Activated naive CD8-positive, alpha-beta T cell (primary cell): ENCODE results near the gene AGPAT3.
A peak's percentile ranks its signal among the peaks of the same experiment; 100 is the strongest.

ENCODE experiments used
- H3K27ac Mint-ChIP-seq: one replicate; pipeline ENCODE4 v1.8.0; 2021; ENCODE audit warnings: mixed read lengths
- H3K27me3 Mint-ChIP-seq: one replicate; pipeline ENCODE4 v1.8.0; 2021; ENCODE audit warnings: mixed read lengths
- H3K36me3 Mint-ChIP-seq: one replicate; pipeline ENCODE4 v1.8.0; 2021; ENCODE audit warnings: mixed read lengths
- H3K4me1 Mint-ChIP-seq: one replicate; pipeline ENCODE4 v1.8.0; 2021; ENCODE audit warnings: low read depth, mixed read lengths
- H3K4me3 Mint-ChIP-seq: one replicate; pipeline ENCODE4 v1.8.0; 2021; ENCODE audit warnings: mild to moderate bottlenecking, mixed read lengths
- H3K9me3 Mint-ChIP-seq: one replicate; pipeline ENCODE4 v1.8.0; 2021; ENCODE audit warnings: low read depth, mixed read lengths

The AGPAT3 gene

GRCh38 chr21:43866659-43867331, 1.8 kb downstream of the AGPAT3 start:
- Mint-ChIP-seq H3K27ac (peak overlapping the region; percentile 85), H3K36me3 (peaks cover 6% of the 10 kb centered on the region), H3K4me3 (peak overlapping the region; percentile 83), H3K27me3 (no peaks in the 10 kb centered on the region), H3K9me3 (no peaks in the 10 kb centered on the region), H3K4me1 (peaks cover 46% of the 10 kb centered on the region)

DNA sequence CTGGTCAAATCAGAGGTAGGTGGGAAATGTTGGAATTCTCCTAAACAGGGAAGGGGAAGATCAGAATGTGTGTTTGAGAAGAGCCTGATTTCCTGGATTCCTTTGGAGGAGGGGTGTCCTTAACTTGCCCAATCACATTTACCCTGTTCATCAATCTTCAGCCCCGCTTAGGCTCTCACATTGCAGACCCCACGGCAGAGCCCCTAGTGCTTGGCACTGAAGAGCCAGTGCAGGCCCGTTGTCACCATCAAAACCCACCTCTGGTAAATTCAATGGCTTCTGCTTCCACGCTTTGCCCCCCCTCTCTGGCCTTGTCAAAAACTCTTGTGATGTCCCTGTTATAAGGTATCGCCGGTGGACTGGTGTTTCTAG, 2.3 kb downstream of the AGPAT3 start:
- Mint-ChIP-seq H3K36me3 (peaks cover 6% of the 10 kb centered on the region), H3K9me3 (no peaks in the 10 kb centered on the region), H3K27me3 (no peaks in the 10 kb centered on the region), H3K27ac (peak overlapping the region; percentile 85), H3K4me3 (peak overlapping the region; percentile 83), H3K4me1 (peaks cover 46% of the 10 kb centered on the region)

GRCh38 chr21:43867948-43868347, 2.9 kb downstream of the AGPAT3 start:
- peaks cover 12% of the 10 kb centered on the region for H3K36me3 Mint-ChIP-seq
- H3K27ac Mint-ChIP-seq: peak overlapping the region; percentile 85
- no peaks in the 10 kb centered on the region for H3K27me3 Mint-ChIP-seq
- H3K9me3 Mint-ChIP-seq: no peaks in the 10 kb centered on the region
- H3K4me3 Mint-ChIP-seq: peak overlapping the region; percentile 83
- H3K4me1 Mint-ChIP-seq: peaks cover 52% of the 10 kb centered on the region

GRCh38 chr21:43868461-43868860, 3.4 kb downstream of the AGPAT3 start:
- peak overlapping the region; percentile 83 for H3K4me3 Mint-ChIP-seq
- H3K4me1 Mint-ChIP-seq: peaks cover 56% of the 10 kb centered on the region
- no peaks in the 10 kb centered on the region for H3K27me3 Mint-ChIP-seq
- H3K36me3 Mint-ChIP-seq: peaks cover 14% of the 10 kb centered on the region
- H3K27ac Mint-ChIP-seq: peak overlapping the region; percentile 29
- no peaks in the 10 kb centered on the region for H3K9me3 Mint-ChIP-seq

GRCh38 chr21:43869486-43870325, 4.7 kb downstream of the AGPAT3 start:
- H3K27ac Mint-ChIP-seq: no peak overlapping the region
- no peak overlapping the region for H3K4me3 Mint-ChIP-seq
- H3K9me3 Mint-ChIP-seq: no peaks in the 10 kb centered on the region
- H3K4me1 Mint-ChIP-seq: peaks cover 66% of the 10 kb centered on the region
- peaks cover 14% of the 10 kb centered on the region for H3K36me3 Mint-ChIP-seq
- no peaks in the 10 kb centered on the region for H3K27me3 Mint-ChIP-seq

GRCh38 chr21:43871487-43871886, 6.5 kb downstream of the AGPAT3 start:
- Mint-ChIP-seq H3K4me3 (no peak overlapping the region), H3K4me1 (peaks cover 72% of the 10 kb centered on the region), H3K9me3 (no peaks in the 10 kb centered on the region), H3K27ac (no peak overlapping the region), H3K36me3 (peaks cover 17% of the 10 kb centered on the region), H3K27me3 (no peaks in the 10 kb centered on the region)

DNA sequence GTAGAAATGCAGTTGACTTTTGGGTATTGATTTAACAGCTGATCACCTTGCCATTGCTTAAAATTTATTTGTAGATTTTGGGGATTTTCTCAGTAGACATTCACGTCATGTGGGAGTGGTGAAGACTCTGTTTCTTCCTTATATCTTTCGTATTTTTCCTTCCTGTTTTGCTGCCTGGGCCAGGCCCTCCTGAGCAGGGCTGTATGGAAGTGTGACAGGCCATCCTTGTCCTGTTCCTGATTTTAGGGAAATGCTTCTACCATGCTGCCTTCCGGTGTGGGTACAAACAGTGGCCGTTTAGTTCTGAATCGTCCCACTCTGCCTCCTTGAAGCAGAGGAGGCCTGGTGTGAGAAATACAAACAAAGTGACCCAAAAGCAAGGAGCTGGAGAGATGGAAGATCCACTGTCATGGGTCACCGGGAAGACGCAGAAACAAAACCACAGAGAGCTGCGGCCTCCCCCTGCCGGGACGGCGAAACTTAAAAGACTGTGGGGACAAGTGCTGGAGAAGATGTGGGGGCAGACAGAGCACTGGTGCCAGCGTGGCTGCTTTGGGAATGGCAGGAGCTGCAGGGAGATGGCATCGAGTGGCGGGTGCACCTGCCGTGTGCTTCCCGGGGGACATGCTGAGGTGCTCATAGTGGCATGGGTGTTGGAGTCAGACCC, 7.6 kb downstream of the AGPAT3 start:
- no peaks in the 10 kb centered on the region for H3K27me3 Mint-ChIP-seq
- peak overlapping the region; percentile 24 for H3K27ac Mint-ChIP-seq
- no peak overlapping the region for H3K4me3 Mint-ChIP-seq
- no peaks in the 10 kb centered on the region for H3K9me3 Mint-ChIP-seq
- peaks cover 62% of the 10 kb centered on the region for H3K4me1 Mint-ChIP-seq
- H3K36me3 Mint-ChIP-seq: peaks cover 17% of the 10 kb centered on the region

DNA sequence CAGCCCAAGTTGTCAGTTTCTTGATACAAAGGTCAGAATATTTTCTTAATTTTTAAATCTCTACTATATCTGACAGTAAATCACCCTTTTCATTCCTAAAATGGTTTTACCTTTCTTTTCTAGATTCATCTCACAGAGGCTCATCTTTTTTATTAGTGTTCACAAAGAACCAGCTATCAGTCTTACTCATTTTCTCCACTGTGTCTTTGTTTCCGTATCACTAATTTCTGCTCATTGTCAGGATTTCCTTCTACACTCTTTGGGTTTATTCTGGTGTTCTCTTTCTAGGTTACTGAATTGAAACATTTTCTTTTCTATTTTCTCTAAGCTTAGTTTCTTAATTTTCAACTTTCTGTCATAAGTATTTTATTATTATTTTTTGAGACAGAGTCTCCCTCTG, 8.7 kb downstream of the AGPAT3 start:
- H3K27ac Mint-ChIP-seq: peak overlapping the region; percentile 81
- peaks cover 58% of the 10 kb centered on the region for H3K4me1 Mint-ChIP-seq
- peak overlapping the region; percentile 36 for H3K4me3 Mint-ChIP-seq
- peaks cover 22% of the 10 kb centered on the region for H3K36me3 Mint-ChIP-seq
- H3K9me3 Mint-ChIP-seq: no peaks in the 10 kb centered on the region
- no peaks in the 10 kb centered on the region for H3K27me3 Mint-ChIP-seq

GRCh38 chr21:43874085-43874805, 9.2 kb downstream of the AGPAT3 start:
- H3K27me3 Mint-ChIP-seq: no peaks in the 10 kb centered on the region
- H3K27ac Mint-ChIP-seq: peak overlapping the region; percentile 81
- H3K4me1 Mint-ChIP-seq: peaks cover 55% of the 10 kb centered on the region
- no peaks in the 10 kb centered on the region for H3K9me3 Mint-ChIP-seq
- peak overlapping the region; percentile 36 for H3K4me3 Mint-ChIP-seq
- H3K36me3 Mint-ChIP-seq: peaks cover 20% of the 10 kb centered on the region

- no peak overlapping the region for H3K4me3 Mint-ChIP-seq
Observed at GRCh38 chr21:43876605-43877004, 11.6 kb downstream of the AGPAT3 start.

GRCh38 chr21:43877936-43878575, 13.0 kb downstream of the AGPAT3 start:
- no peaks in the 10 kb centered on the region for H3K9me3 Mint-ChIP-seq

More at GRCh38 chr21:43876605-43877004, 11.6 kb downstream of the AGPAT3 start:
- Mint-ChIP-seq H3K4me1 (peaks cover 62% of the 10 kb centered on the region), H3K36me3 (peaks cover 16% of the 10 kb centered on the region), H3K27me3 (no peaks in the 10 kb centered on the region), H3K9me3 (no peaks in the 10 kb centered on the region), H3K27ac (no peak overlapping the region)

GRCh38 chr21:43879348-43880110, 14.5 kb downstream of the AGPAT3 start:
- Mint-ChIP-seq H3K27me3 (no peaks in the 10 kb centered on the region), H3K4me1 (peaks cover 60% of the 10 kb centered on the region), H3K4me3 (no peak overlapping the region), H3K36me3 (peaks cover 8% of the 10 kb centered on the region), H3K27ac (no peak overlapping the region), H3K9me3 (no peaks in the 10 kb centered on the region)

More at GRCh38 chr21:43877936-43878575, 13.0 kb downstream of the AGPAT3 start:
- Mint-ChIP-seq H3K4me3 (no peak overlapping the region), H3K36me3 (peaks cover 8% of the 10 kb centered on the region), H3K4me1 (peaks cover 60% of the 10 kb centered on the region), H3K27me3 (no peaks in the 10 kb centered on the region), H3K27ac (no peak overlapping the region)

DNA sequence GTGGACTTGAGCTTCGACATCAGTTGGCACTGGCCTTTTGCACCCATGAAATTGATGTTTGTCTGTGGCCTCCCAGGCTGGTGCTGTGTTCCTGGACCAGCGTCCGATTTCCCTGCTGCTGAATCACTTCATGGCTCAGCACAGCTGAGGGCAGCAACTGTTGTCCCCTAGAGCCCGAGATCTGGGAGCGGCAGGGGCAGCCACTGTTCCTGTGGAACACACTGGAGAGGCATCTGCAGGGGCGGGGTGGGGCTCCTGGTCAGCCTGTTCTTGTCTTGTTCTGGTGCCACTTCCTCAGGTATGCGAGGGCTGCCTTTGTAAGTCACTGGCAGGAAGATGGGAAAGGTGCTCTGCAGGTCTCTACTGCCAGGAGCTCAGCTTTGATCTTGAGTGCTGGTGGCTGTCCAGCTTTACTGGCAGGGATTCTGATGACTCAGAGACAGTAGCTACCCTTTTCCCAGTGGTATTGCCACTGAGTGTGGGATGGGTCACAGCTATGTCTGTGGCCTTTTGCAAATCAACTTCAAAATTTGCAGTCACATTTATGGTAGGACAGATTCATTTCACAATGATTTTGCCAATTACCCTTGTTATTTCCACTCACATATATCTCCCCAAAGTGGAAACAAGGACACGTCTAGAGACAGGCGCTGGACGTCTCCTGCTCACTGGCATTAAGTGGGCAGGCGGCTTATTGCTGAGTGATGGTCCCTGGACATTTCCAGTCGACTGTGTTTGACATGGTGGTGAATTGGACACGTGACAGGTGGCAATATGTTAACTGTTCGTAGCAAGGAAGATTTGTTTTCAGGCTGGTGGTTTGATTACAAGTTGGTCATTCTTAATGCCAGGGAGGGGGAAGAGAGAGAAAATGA, 15.3 kb downstream of the AGPAT3 start:
- Mint-ChIP-seq H3K27ac (peak overlapping the region; percentile 65), H3K4me3 (peak overlapping the region; percentile 15)

More for the DNA sequence above, 15.3 kb downstream of the AGPAT3 start:
- H3K36me3 Mint-ChIP-seq: peaks cover 6% of the 10 kb centered on the region
- peaks cover 57% of the 10 kb centered on the region for H3K4me1 Mint-ChIP-seq
- H3K9me3 Mint-ChIP-seq: no peaks in the 10 kb centered on the region
- H3K27me3 Mint-ChIP-seq: no peaks in the 10 kb centered on the region
